ENCODE results near the gene MIB1. TPM values are rescaled to one million over a fixed set of nuclear protein-coding genes. Genes with fewer than 3 reads are reported as not detected.

Gene MIB1
- total RNA-seq, 1 experiment from 2014 or later = 66.3 TPM

DNA sequence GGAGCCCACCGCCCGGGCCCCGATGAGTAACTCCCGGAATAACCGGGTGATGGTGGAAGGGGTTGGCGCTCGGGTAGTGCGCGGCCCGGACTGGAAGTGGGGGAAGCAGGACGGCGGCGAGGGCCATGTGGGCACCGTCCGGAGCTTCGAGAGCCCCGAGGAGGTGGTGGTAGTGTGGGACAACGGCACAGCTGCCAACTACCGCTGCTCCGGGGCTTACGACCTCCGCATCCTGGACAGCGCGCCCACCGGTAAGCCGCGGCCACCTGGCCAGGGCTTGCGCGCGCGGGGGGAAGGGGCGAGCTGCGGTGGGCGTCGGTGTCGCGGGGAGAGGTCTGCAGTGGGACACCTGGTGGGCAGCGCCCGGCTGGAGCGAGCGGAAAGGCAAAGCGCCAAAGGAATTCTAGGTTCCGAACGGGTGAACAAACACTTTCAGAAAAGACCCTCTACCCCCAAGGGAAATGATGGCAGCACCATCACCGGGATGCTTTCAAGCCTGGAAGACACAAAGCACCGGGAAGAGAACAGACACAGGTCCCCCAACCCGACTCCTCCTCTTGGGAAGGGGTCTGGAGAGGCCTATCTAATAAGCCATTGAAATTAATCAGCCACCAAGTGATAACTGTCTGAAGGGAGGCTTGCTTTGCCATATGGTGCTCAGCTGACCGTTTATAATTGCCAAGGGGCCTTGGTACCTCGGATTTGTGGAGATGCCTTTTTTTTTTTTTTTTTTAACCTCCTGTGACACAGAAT is 1.1 kb downstream of the MIB1 start:
- Histone ChIP-seq H3K9me3 (ENCODE audit: control insufficient read depth, insufficient read depth, low read depth, low read length) (no peaks in the 10 kb centered on the region), H3K36me3 (ENCODE audit: control insufficient read depth, insufficient read depth, low read length) (no peaks in the 10 kb centered on the region; the same call in 1 of the 2 replicates), H3K4me3 (ENCODE audit: low read depth in 2 of 2, low read length in 2 of 2) (peak overlapping the region; percentile 84 to 91), H3K27ac (ENCODE audit: low read length) (peak overlapping the region; percentile 82), H3K4me1 (ENCODE audit: control insufficient read depth, insufficient read depth, low read length) (peaks cover 15% of the 10 kb centered on the region), H3K27me3 (ENCODE audit: control insufficient read depth, insufficient read depth, low read length) (no peaks in the 10 kb centered on the region)
- ChIA-PET POLR2A (interaction anchor here (0.7 kb wide), 3 partner anchors 19 to 626 kb away, joined by 7 to 10 read pairs (median 10); no protein-coding TSS in a partner anchor), CTCF (interaction anchor here (1.0 kb wide), 1 partner anchor 130 kb away, joined by 8 read pairs; the partner anchor contains the start of gene SNRPD1)
- BruUV-seq (replicated peaks) = no TSS peak
- TF ChIP-seq TCF7L2 (IDR thresholded peaks at IDR 0.05; ENCODE audit: low read depth, low read length) (no peak), SIN3A (IDR thresholded peaks at IDR 0.05; ENCODE audit: borderline replicate concordance, insufficient read depth, low read depth, low read length) (no peak), POLR2AphosphoS5 (IDR thresholded peaks at IDR 0.05; ENCODE audit: low read depth, low read length) (no peak), REST (IDR thresholded peaks at IDR 0.05; ENCODE audit: insufficient read depth in 1 of 2, low read depth in 2 of 2, low read length in 1 of 2) (no peak; a peak in 1 of 4 replicates)
- TF ChIP-seq, protein P1, sequence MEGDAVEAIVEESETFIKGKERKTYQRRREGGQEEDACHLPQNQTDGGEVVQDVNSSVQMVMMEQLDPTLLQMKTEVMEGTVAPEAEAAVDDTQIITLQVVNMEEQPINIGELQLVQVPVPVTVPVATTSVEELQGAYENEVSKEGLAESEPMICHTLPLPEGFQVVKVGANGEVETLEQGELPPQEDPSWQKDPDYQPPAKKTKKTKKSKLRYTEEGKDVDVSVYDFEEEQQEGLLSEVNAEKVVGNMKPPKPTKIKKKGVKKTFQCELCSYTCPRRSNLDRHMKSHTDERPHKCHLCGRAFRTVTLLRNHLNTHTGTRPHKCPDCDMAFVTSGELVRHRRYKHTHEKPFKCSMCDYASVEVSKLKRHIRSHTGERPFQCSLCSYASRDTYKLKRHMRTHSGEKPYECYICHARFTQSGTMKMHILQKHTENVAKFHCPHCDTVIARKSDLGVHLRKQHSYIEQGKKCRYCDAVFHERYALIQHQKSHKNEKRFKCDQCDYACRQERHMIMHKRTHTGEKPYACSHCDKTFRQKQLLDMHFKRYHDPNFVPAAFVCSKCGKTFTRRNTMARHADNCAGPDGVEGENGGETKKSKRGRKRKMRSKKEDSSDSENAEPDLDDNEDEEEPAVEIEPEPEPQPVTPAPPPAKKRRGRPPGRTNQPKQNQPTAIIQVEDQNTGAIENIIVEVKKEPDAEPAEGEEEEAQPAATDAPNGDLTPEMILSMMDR (IDR thresholded peaks at IDR 0.05) = no peak
- ATAC-seq (peak; percentile 31), DNase-seq (ENCODE audit: low read depth, low spot score) (no peak)
- intact Hi-C loops (cut with micrococcal nuclease; ENCODE audit: unreplicated experiment) (loop anchor here (5.0 kb wide), 1 partner anchor 39 kb away; the partner anchor contains the start of gene ABHD3), in situ Hi-C loops (cut with HindIII; ENCODE audit: low pct_unique_long_range_greater_than_20kb, low sequenced_read_pairs) (no loop called here)

GRCh38 chr18:21742315-21742687 is 1.7 kb downstream of the MIB1 start:
- Histone ChIP-seq H3K9me3 (ENCODE audit: control insufficient read depth, insufficient read depth, low read depth, low read length) (no peaks in the 10 kb centered on the region), H3K4me1 (ENCODE audit: control insufficient read depth, insufficient read depth, low read length) (peaks cover 19% of the 10 kb centered on the region), H3K27ac (ENCODE audit: low read length) (peak overlapping the region; percentile 82), H3K36me3 (ENCODE audit: control insufficient read depth, insufficient read depth, low read length) (no peaks in the 10 kb centered on the region; the same call in 1 of the 2 replicates), H3K4me3 (ENCODE audit: low read depth in 2 of 2, low read length in 2 of 2) (peak overlapping the region; percentile 84 to 91), H3K27me3 (ENCODE audit: control insufficient read depth, insufficient read depth, low read length) (no peaks in the 10 kb centered on the region)
- in situ Hi-C loops (cut with HindIII; ENCODE audit: low pct_unique_long_range_greater_than_20kb, low sequenced_read_pairs) = no loop called here
- no peak for TF ChIP-seq TCF7L2 (IDR thresholded peaks at IDR 0.05; ENCODE audit: low read depth, low read length)
- TF ChIP-seq, protein P1 (IDR thresholded peaks at IDR 0.05) = no peak
- no peak for TF ChIP-seq SIN3A (IDR thresholded peaks at IDR 0.05; ENCODE audit: borderline replicate concordance, insufficient read depth, low read depth, low read length)
- TF ChIP-seq REST (IDR thresholded peaks at IDR 0.05; ENCODE audit: insufficient read depth in 1 of 2, low read depth in 2 of 2, low read length in 1 of 2) = no peak
- ATAC-seq (no peak), DNase-seq (ENCODE audit: low read depth, low spot score) (no peak)
- BruUV-seq (replicated peaks) = no TSS peak
- intact Hi-C loops (cut with micrococcal nuclease; ENCODE audit: unreplicated experiment) = loop anchor here (5.0 kb wide), 1 partner anchor 40 kb away; the partner anchor contains the start of gene ABHD3
- ChIA-PET CTCF (interaction anchor here (0.8 to 1.0 kb wide), 2 partner anchors 131 to 415 kb away, joined by 3 to 8 read pairs; partner anchors contain the start of gene SNRPD1), POLR2A (interaction anchor here (0.7 kb wide), 2 partner anchors 509 to 626 kb away, joined by 10 read pairs; no protein-coding TSS in a partner anchor)
